GM15510 (cell line): ENCODE results near the gene BGN.

ENCODE experiments used
- POLR2A ChIP-seq: IDR thresholded peaks from 3 replicates; pipeline ENCODE4 v1.6.1; 2011; ENCODE audit warnings: borderline replicate concordance; ENCODE audit not compliant: insufficient read length; ENCODE audit errors: extremely low read depth

BGN gene

GRCh38 chrX:153517946-153518834, 23.4 kb downstream of the BGN start:
- TF ChIP-seq POLR2A, result no peak

DNA sequence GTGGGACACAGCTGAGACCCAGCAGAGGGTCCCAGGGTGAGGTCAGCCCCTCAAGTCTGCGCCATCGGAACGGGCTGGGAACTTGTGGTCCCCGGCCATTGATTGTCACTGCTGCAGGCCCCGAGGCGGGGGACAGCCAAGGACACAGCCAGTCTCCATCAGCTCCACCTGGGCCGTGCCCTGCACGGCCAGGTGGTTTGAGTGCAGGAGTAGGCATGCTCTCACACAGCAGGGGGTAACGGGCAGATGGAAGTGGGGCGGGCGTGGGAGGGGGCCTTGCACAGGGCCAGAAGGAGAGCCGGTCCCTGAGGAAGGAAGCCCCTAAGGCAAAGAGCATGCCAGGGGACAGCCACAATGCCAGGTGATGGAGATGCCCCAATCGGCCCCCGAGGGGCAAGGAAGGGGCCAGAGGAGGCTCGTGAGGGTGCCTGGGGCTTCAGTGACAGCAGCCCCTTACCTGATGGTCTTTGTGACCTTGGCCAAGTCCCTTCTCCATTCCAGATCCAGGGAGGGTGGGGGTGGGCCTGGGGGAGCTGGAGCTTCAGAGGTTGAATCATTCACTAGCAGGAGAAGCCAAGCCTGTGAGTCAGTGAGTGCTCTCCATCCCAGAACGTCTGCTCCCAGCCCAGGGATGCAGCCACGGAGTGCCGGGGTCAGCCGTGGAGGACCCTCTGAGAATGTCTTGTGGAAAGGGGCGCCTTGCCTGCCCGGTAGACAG, 24.9 kb downstream of the BGN start:
- TF ChIP-seq POLR2A, result no peak

- no peak for TF ChIP-seq POLR2A
Observed at GRCh38 chrX:153520287-153520917, 25.6 kb downstream of the BGN start.

GRCh38 chrX:153521034-153521433, 26.3 kb downstream of the BGN start:
- TF ChIP-seq POLR2A, result no peak

DNA sequence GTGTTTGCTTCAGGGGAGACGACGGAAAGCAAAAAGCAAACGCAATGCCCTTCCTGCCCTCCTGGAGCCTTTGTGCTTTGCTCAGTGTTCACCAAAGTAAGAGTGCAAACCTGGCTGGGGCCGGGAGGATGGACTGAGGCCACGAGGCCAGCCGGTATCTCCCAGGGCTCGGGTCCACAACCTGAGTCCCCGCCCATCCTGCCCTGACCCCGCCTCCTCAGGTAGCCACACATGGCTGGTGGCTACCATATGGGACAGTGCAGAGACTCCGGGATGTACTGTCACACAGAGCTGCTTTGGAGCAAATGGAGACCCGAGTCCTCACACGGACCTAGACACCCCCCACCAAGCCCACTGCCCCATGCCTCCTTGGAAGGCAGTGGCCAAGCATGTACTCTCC, 27.5 kb downstream of the BGN start:
- TF ChIP-seq POLR2A, result no peak

GRCh38 chrX:153523269-153523668, 28.5 kb downstream of the BGN start:
- no peak for TF ChIP-seq POLR2A

DNA sequence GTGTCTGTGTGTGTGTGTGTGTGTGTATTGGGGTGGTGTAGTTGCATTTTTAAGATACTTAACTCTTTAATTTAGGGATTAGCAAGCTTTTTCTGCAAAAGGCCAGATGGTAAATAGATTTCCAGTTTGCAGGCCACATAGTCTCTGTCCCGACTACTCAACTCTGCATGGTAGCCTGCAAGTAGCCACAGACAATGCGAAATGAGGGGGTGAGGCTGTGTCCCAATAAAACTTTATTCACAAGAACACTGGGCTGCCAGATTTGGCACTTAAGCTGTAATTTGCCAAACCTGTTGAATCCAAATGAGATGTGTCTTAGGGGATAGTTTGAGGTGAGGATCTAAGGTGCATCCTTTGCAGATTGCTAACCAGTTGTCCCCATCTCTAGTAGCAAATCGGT, 29.5 kb downstream of the BGN start:
- TF ChIP-seq POLR2A, result no peak

DNA sequence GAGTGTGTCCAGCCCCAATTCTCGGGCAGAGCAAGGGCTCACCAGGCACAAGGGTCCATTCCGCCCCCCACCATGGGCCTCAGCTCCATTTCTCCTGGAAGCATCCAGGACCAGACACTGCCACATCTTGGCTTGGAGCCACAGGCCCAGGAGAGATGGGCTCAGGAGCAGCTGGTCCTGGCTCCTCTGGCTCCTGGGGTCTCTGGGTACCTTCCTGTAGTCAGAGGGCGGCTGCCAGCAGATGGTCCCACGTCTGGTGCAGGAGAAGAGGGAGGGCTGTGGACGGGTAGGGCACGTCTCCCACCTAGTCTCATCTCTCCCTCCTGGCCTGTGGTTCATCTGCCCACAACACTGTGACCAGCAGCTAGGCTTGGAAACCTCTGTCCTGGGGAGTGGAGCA, 30.7 kb downstream of the BGN start:
- TF ChIP-seq POLR2A, result no peak

GRCh38 chrX:153526042-153526441, 31.3 kb downstream of the BGN start:
- TF ChIP-seq POLR2A, result no peak

DNA sequence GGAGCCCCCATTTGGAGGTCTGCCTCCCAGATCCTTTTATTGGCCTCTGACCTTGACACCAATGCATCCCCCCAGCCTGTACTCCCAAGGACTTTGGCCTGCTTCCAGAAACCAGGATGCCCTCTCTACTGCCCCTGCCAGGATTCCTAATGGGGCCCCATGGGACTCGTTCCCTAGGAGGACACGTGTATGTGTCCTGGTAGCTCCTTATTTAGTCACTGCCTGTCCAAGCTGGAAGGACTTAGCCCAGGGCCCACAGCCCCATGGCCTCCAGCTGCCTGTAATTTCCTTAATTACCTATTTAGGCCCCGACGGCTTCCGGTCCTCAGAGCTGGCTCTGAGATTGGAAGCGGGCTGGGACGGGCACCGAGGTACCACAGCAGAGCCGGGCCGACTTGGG, 32.0 kb downstream of the BGN start:
- TF ChIP-seq POLR2A, result no peak

DNA sequence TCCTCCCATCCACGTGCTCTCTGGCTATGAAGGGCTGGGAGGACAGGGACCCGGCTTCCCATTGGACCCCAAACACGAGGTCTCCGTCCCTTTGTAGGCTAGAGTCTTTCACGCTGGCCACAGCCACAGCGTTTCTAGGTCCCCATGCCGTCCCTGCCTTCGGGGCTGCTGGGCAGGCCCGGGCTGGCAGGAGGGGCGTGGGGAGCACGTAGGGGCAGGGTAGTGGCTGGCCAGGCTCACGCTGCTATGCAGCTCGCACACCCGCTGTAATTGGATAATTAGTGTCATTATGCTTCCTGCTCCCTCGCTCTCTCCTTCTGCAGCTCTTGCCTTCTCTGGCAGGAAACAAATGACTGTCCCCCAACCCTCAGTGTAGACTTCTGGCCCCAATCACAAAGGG, 32.4 kb downstream of the BGN start:
- TF ChIP-seq POLR2A, result no peak

- TF ChIP-seq POLR2A, result no peak
Observed at GRCh38 chrX:153530411-153531129, 35.8 kb downstream of the BGN start.

GRCh38 chrX:153533091-153533490, 38.3 kb downstream of the BGN start:
- TF ChIP-seq POLR2A, result no peak

DNA sequence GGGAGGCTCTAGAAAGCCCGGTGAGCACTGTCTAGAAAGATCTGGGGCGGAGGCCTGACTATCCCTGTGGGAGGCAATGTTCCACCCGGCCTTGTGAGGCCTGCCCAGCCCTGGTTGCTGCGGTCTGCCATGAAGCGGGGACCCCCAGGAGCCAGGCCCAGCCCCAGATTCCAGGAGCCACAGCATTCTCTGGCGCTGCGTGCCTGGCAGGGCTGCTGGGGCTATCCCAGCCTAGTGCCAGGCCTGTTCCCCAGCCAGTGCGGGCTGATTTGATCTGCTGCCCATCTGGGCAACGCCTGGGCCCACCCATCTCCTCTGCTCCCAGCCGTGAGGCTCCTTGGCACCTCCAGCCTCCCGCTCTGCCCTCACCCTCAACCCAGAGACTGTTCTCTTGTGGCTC, 42.3 kb downstream of the BGN start:
- TF ChIP-seq POLR2A, result no peak
